Suprapubic skin (tissue), 4 donors: ENCODE data around the gene SSTR4. TPM values are rescaled to one million over a fixed set of nuclear protein-coding genes. Genes with fewer than 3 reads are reported as not detected.

Experiments
- DNase-seq, 2 donors: peaks; one replicate each; pipeline ENCODE4 v3.0.0-alpha.2; 2019; ENCODE audit warnings: low spot score in 2 of 2
- H3K27ac ChIP-seq: fragments of 200-600 bp; sonication (generic); one replicate; pipeline ENCODE4 v1.5.1; 2019
- H3K27me3 ChIP-seq: fragments of 200-600 bp; sonication (generic); one replicate; pipeline ENCODE4 v1.5.1; 2019
- H3K36me3 ChIP-seq: fragments of 200-600 bp; sonication (generic); one replicate; pipeline ENCODE4 v1.5.1; 2019
- H3K4me1 ChIP-seq: fragments of 200-600 bp; sonication (generic); one replicate; pipeline ENCODE4 v1.5.1; 2019
- H3K4me3 ChIP-seq: fragments of 200-600 bp; sonication (generic); one replicate; pipeline ENCODE4 v1.5.1; 2019; ENCODE audit warnings: mild to moderate bottlenecking
- H3K9me3 ChIP-seq: fragments of 200-600 bp; sonication (generic); one replicate; pipeline ENCODE4 v1.5.1; 2019
- EP300 ChIP-seq: sonication (generic); formaldehyde crosslinking; IDR thresholded peaks from one replicate; pipeline ENCODE4 v1.6.1; 2017; ENCODE audit warnings: antibody characterized with exemption
- POLR2A ChIP-seq, 2 donors: fragments of 450-650 bp; IDR thresholded peaks; one replicate each; pipeline ENCODE4 v1.6.1; 2017; ENCODE audit warnings: antibody characterized with exemption in 2 of 2, mild to moderate bottlenecking in 2 of 2, moderate library complexity in 2 of 2
- POLR2AphosphoS5 ChIP-seq, 3 donors: sonication (generic); formaldehyde crosslinking; IDR thresholded peaks; one replicate each; pipeline ENCODE4 v1.6.1; 2017; ENCODE audit warnings: antibody characterized with exemption in 3 of 3
- WGBS: methylation state at CpG from one replicate; pipeline ENCODE4 v1.1.5; 2018; 5-methylcytosine and 5-hydroxymethylcytosine counted together
- total RNA-seq, 4 donors: library from RNA; depleted of rRNA; stranded (reverse); fragments of >200 nt; gene quantifications; one replicate each; pipeline ENCODE4 v1.1.0, GENCODE V29; 2016
- TF ChIP-seq, protein P1 (sequence below), 2 donors: fragments of 200-600 bp in 1 of 2; fragments of 450-650 bp in 1 of 2; sonication (generic) in 1 of 2; IDR thresholded peaks; one replicate each; pipeline ENCODE4 v1.5.1; 2016 to 2019; ENCODE audit warnings: antibody characterized with exemption in 2 of 2, mild to moderate bottlenecking in 1 of 2, moderate library complexity in 1 of 2

SSTR4 gene
- total RNA-seq, 4 donors from 2014 or later = not detected

GRCh38 chr20:23035731-23036130, 619 bp downstream of the SSTR4 start:
- H3K4me1 ChIP-seq = peaks cover 7% of the 10 kb centered on the region
- H3K27ac ChIP-seq = no peak overlapping the region
- no peaks in the 10 kb centered on the region for H3K36me3 ChIP-seq
- H3K27me3 ChIP-seq = peaks cover 50% of the 10 kb centered on the region
- no peak for TF ChIP-seq POLR2A (IDR thresholded peaks at IDR 0.05)
- no peak for TF ChIP-seq POLR2AphosphoS5 (IDR thresholded peaks at IDR 0.05)
- no peak for TF ChIP-seq EP300
- TF ChIP-seq, protein P1, sequence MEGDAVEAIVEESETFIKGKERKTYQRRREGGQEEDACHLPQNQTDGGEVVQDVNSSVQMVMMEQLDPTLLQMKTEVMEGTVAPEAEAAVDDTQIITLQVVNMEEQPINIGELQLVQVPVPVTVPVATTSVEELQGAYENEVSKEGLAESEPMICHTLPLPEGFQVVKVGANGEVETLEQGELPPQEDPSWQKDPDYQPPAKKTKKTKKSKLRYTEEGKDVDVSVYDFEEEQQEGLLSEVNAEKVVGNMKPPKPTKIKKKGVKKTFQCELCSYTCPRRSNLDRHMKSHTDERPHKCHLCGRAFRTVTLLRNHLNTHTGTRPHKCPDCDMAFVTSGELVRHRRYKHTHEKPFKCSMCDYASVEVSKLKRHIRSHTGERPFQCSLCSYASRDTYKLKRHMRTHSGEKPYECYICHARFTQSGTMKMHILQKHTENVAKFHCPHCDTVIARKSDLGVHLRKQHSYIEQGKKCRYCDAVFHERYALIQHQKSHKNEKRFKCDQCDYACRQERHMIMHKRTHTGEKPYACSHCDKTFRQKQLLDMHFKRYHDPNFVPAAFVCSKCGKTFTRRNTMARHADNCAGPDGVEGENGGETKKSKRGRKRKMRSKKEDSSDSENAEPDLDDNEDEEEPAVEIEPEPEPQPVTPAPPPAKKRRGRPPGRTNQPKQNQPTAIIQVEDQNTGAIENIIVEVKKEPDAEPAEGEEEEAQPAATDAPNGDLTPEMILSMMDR (IDR thresholded peaks at IDR 0.05) = no peak
- DNase-seq = no peak
- WGBS = 92% methylated on average over 38 of the region's 41 CpGs
- H3K4me3 ChIP-seq = peak overlapping the region; percentile 44
- H3K9me3 ChIP-seq = no peaks in the 10 kb centered on the region

GRCh38 chr20:23036371-23036770, 1.3 kb downstream of the SSTR4 start:
- Histone ChIP-seq H3K4me1 (peaks cover 7% of the 10 kb centered on the region), H3K27ac (no peak overlapping the region), H3K27me3 (peaks cover 50% of the 10 kb centered on the region), H3K4me3 (no peak overlapping the region), H3K36me3 (no peaks in the 10 kb centered on the region), H3K9me3 (no peaks in the 10 kb centered on the region)
- no peak for DNase-seq
- no peak for TF ChIP-seq POLR2AphosphoS5 (IDR thresholded peaks at IDR 0.05)
- no peak for TF ChIP-seq EP300
- TF ChIP-seq, protein P1 (IDR thresholded peaks at IDR 0.05) = no peak
- TF ChIP-seq POLR2A (IDR thresholded peaks at IDR 0.05) = no peak
- WGBS = 96% methylated on average over 11 of the region's 11 CpGs

DNA sequence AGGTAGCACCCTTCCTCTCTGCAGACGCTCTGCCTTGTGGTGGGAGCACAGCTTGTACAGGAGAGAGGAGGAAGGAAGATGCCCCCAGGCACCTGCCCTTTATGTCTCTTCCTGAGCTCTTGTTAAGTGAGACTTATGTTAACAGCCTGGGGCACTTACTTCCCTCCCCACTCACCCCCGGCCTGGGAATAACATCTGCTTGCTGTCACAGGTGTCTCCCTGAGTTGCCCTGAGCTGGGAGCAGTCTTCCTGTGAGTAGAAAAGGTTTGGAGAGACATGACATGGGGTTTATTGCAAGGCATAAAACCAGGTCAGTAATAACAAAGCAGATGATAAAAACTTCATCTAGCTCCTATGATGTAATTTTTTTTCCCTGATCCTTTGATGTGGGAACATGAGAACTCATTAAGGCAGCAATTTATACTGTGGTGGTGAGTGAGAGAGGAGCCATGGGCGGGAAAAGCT, 1.9 kb downstream of the SSTR4 start:
- TF ChIP-seq, protein P1 (IDR thresholded peaks at IDR 0.05) = no peak
- TF ChIP-seq POLR2A (IDR thresholded peaks at IDR 0.05) (no peak), EP300 (no peak), POLR2AphosphoS5 (IDR thresholded peaks at IDR 0.05) (no peak)
- H3K36me3 ChIP-seq = no peaks in the 10 kb centered on the region
- peaks cover 50% of the 10 kb centered on the region for H3K27me3 ChIP-seq
- peaks cover 7% of the 10 kb centered on the region for H3K4me1 ChIP-seq
- no peak overlapping the region for H3K27ac ChIP-seq
- DNase-seq = no peak
- H3K9me3 ChIP-seq = no peaks in the 10 kb centered on the region
- WGBS = 40% methylated on average over 3 of the region's 3 CpGs
- H3K4me3 ChIP-seq = no peak overlapping the region

DNA sequence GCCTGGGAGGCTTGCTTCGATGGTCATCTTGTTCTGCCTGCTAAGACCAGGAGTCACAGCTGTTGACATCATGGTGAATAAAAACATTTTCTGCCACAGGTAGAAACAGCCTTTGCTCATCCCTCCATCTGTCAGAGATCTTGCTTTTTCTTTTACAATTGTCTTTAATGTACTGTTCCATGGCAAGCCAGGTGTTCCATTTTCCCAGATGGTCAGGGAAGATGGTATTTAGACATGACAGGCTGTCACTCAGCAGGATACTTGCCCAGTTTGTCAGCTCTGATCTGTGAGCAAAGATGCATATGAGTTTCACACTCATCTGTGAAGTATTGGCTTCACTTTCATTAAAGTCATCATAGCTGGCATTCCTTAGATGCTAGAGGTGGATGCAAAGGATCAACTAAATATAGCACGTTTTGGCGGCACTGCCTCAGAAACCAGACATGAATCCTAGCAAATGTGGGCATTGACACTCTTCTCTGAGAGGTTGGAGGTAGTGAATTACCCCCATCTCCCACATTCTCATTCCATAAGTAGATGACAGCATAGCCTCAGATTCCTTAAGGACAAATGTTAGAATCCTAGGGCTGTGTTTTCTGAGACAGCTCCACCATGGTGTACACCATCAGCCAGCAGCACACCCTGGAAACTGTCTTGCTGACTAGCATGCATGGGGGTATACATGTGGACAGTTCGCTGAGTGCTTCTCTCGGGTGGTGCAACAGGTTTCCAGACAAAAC, 4.2 kb downstream of the SSTR4 start:
- TF ChIP-seq, protein P1 (IDR thresholded peaks at IDR 0.05) = no peak
- TF ChIP-seq POLR2AphosphoS5 (IDR thresholded peaks at IDR 0.05) = no peak
- no peak for TF ChIP-seq POLR2A (IDR thresholded peaks at IDR 0.05)
- no peak for TF ChIP-seq EP300
- H3K9me3 ChIP-seq = no peaks in the 10 kb centered on the region
- WGBS = 61% methylated on average over 5 of the region's 5 CpGs
- no peak overlapping the region for H3K27ac ChIP-seq
- H3K4me3 ChIP-seq = no peak overlapping the region
- no peak for DNase-seq
- H3K4me1 ChIP-seq = peaks cover 7% of the 10 kb centered on the region
- no peaks in the 10 kb centered on the region for H3K36me3 ChIP-seq
- H3K27me3 ChIP-seq = peaks cover 53% of the 10 kb centered on the region

- Histone ChIP-seq H3K4me1 (peaks cover 6% of the 10 kb centered on the region), H3K36me3 (no peaks in the 10 kb centered on the region), H3K27me3 (peaks cover 46% of the 10 kb centered on the region), H3K4me3 (no peak overlapping the region), H3K9me3 (no peaks in the 10 kb centered on the region), H3K27ac (no peak overlapping the region)
- no peak for DNase-seq
- 77% methylated on average over 3 of the region's 3 CpGs for WGBS
- TF ChIP-seq EP300 (no peak), POLR2AphosphoS5 (IDR thresholded peaks at IDR 0.05) (no peak), POLR2A (IDR thresholded peaks at IDR 0.05) (no peak)
- TF ChIP-seq, protein P1 (IDR thresholded peaks at IDR 0.05) = no peak
Measured at GRCh38 chr20:23039885-23040508, 4.9 kb downstream of the SSTR4 start.
